ENCODE data around the gene MUC22. TPM values are rescaled to one million over a fixed set of nuclear protein-coding genes. Genes with fewer than 3 reads are reported as not detected.

Gene MUC22
- total RNA-seq, 4 donors from 2014 or later, result not detected

DNA sequence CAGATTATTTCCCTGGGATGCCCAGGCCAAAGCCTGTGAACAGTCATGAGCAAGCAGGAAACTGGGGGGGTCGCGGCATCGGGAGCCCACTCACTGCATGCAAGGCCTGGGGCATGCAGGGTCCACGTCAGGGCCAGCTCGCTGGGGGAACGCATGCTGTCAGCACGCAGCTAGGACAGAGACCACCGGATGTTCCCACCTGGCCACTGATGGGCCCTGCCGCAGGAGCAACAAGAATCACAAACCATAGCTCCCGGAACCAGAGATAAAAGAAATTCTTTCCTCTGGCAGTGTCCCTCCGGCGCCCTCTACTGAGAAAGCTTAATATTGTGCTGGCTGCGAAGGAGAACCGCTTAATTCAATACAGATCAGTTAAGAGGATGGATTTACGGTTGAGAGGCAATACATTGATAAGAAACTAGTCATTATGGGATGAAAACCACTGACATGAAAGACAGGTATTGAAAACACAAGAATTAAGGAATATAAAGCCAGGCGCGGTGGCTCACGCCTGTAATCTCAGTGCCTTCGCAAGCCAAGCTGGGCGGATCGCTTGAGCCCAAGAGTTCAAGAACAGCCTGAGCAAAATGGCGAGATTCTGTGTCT is 69.5 kb downstream of the MUC22 start:
- TF ChIP-seq POLR2A (IDR thresholded peaks at IDR 0.05), result no peak
- TF ChIP-seq, protein P1, sequence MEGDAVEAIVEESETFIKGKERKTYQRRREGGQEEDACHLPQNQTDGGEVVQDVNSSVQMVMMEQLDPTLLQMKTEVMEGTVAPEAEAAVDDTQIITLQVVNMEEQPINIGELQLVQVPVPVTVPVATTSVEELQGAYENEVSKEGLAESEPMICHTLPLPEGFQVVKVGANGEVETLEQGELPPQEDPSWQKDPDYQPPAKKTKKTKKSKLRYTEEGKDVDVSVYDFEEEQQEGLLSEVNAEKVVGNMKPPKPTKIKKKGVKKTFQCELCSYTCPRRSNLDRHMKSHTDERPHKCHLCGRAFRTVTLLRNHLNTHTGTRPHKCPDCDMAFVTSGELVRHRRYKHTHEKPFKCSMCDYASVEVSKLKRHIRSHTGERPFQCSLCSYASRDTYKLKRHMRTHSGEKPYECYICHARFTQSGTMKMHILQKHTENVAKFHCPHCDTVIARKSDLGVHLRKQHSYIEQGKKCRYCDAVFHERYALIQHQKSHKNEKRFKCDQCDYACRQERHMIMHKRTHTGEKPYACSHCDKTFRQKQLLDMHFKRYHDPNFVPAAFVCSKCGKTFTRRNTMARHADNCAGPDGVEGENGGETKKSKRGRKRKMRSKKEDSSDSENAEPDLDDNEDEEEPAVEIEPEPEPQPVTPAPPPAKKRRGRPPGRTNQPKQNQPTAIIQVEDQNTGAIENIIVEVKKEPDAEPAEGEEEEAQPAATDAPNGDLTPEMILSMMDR (IDR thresholded peaks at IDR 0.05), result peak; percentile 41 to 83 (median 75)
- H3K36me3 ChIP-seq, result no peaks in the 10 kb centered on the region
- H3K4me1 ChIP-seq, result no peaks in the 10 kb centered on the region
- peak; percentile 58 to 87 (median 72) for DNase-seq
- no peaks in the 10 kb centered on the region for H3K9me3 ChIP-seq
- no peak overlapping the region for H3K27ac ChIP-seq
- peak overlapping the region in 1 of 4 donors; percentile 20 for H3K4me3 ChIP-seq
- no peaks in the 10 kb centered on the region for H3K27me3 ChIP-seq

DNA sequence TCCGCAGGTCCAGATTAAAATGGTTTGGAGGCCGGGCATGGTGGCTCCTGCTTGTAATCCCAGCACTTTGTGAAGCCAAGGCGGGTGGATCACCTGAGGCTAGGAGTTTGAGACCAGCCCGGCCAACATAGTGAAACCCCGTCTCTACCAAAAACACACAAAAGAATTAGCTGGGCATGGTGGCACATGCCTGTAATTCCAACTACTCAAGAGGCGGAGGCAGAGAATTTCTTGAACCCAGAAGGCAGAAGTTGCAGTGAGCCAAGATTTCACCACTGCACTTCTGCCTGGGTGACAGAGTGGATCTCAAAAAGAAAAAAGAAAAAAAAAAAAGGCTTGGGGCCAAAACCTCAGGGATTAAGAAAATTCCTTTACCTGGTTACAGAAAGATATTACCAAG is 71.6 kb downstream of the MUC22 start:
- H3K27me3 ChIP-seq, result no peaks in the 10 kb centered on the region

DNA sequence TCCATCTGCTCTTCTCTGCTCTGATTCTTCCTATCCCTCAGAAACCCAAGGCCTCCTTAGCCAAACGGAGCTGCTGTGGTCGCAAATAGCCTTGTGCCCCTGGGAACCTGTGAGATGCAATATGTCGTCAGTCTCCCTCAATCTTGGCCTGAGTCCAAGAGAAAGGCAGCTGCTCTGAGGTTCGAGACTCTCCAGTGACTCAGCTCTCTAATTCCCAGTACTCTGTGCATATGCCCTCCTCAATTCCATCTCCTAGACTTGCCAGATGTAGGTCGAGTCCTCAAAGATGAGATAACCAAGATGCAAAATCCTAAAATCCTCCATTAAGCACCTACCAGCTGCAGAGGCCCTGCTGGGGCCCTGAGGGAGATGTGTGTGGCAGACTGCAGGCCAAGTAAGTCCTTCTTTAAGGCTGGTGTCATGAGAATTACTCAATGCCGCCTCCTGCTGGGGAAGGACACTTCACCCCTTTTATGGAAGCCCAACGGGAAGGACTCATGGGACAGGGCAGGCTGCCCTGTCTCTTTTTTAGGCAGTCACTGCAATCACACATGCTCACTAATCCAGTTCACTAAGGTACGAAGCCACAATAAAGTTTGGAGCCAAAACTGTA is 73.6 kb downstream of the MUC22 start:
- H3K36me3 ChIP-seq, result no peaks in the 10 kb centered on the region
- no peak overlapping the region for H3K4me3 ChIP-seq
- TF ChIP-seq POLR2A (IDR thresholded peaks at IDR 0.05), result no peak
- TF ChIP-seq, protein P1 (IDR thresholded peaks at IDR 0.05), result peak in 4 of 6 experiments; percentile 18 to 42 (median 33)
- no peaks in the 10 kb centered on the region for H3K27me3 ChIP-seq
- H3K9me3 ChIP-seq, result no peaks in the 10 kb centered on the region
- H3K27ac ChIP-seq, result no peak overlapping the region
- DNase-seq, result peak in 2 of 3 donors; percentile 25 to 70
- peaks cover 0 to 11% (median 0%) of the 10 kb centered on the region in 4 donors for H3K4me1 ChIP-seq

More for the DNA sequence above, 71.6 kb downstream of the MUC22 start:
- DNase-seq, result no peak
- H3K4me1 ChIP-seq, result peaks cover 0 to 5% (median 0%) of the 10 kb centered on the region in 4 donors
- TF ChIP-seq POLR2A (IDR thresholded peaks at IDR 0.05), result no peak
- TF ChIP-seq, protein P1 (IDR thresholded peaks at IDR 0.05), result no peak
- H3K9me3 ChIP-seq, result no peaks in the 10 kb centered on the region
- H3K27ac ChIP-seq, result no peak overlapping the region
- H3K36me3 ChIP-seq, result no peaks in the 10 kb centered on the region
- H3K4me3 ChIP-seq, result no peak overlapping the region

Small RNA genes lying within 50 kb of the gene (small RNA-seq; reads per million reads assigned to genes)
- gene RNU6-1133P, result 0 reads per million in 2 donors

Other genes starting within 250 kb of the MUC22 start
- gene DDR1, start 126.0 kb upstream of the MUC22 start, total RNA-seq, result 100 to 1,000 TPM in 3 of 4 donors, 10 to 100 TPM in 1; 70.1 to 166 (median 143) TPM
- gene GTF2H4, start 102.3 kb upstream of the MUC22 start, total RNA-seq, result 10 to 100 TPM; 10.7 to 21.3 (median 17.0) TPM
- 10 to 100 TPM; 24.2 to 40.0 (median 31.1) TPM for gene VARS2, start 96.2 kb upstream of the MUC22 start, total RNA-seq
- not detected for gene SFTA2, start 78.3 kb upstream of the MUC22 start, total RNA-seq
- gene MUCL3, start 69.5 kb upstream of the MUC22 start, total RNA-seq, result under 1 TPM in 1 of 4 donors, not detected in 3; 0.18 TPM
- not detected for gene MUC21, start 26.8 kb upstream of the MUC22 start, total RNA-seq
- gene C6orf15, start 102.1 kb downstream of the MUC22 start, total RNA-seq, result not detected
- gene PSORS1C1, start 104.3 kb downstream of the MUC22 start, total RNA-seq, result 10 to 100 TPM in 2 of 4 donors, 1 to 10 TPM in 1, not detected in 1; 6.5 to 26.5 (median 22.0) TPM
- under 1 TPM in 1 of 4 donors, not detected in 3; 0.54 TPM for gene CDSN, start 110.0 kb downstream of the MUC22 start, total RNA-seq
- gene PSORS1C2, start 128.6 kb downstream of the MUC22 start, total RNA-seq, result not detected
- 10 to 100 TPM; 28.3 to 86.6 (median 36.2) TPM for gene CCHCR1, start 147.3 kb downstream of the MUC22 start, total RNA-seq
- 10 to 100 TPM in 1 of 4 donors, 1 to 10 TPM in 3; 4.0 to 28.9 (median 7.1) TPM for gene TCF19, start 148.1 kb downstream of the MUC22 start, total RNA-seq
- 100 to 1,000 TPM in 1 of 4 donors, 10 to 100 TPM in 3; 14.9 to 121 (median 45.0) TPM for gene POU5F1, start 160.2 kb downstream of the MUC22 start, total RNA-seq

Measured in Peyer's patch (tissue), 4 donors.